Esophagus muscularis mucosa (tissue), 4 donors: ENCODE results near the gene DENND6A.

Experiments used
- EP300 ChIP-seq: sonication (generic); formaldehyde crosslinking; IDR thresholded peaks from one replicate; pipeline ENCODE4 v1.6.1; 2017; ENCODE audit warnings: antibody characterized with exemption
- POLR2A ChIP-seq: fragments of 450-650 bp; IDR thresholded peaks from one replicate; pipeline ENCODE4 v1.6.1; 2017; ENCODE audit warnings: antibody characterized with exemption, moderate library complexity, mild to moderate bottlenecking, low read depth
- POLR2AphosphoS5 ChIP-seq, 2 donors: sonication (generic); formaldehyde crosslinking; IDR thresholded peaks; one replicate each; pipeline ENCODE4 v1.6.1; 2017; ENCODE audit warnings: antibody characterized with exemption in 2 of 2
- TF ChIP-seq, protein P1 (sequence below), 3 experiments: fragments of 200-600 bp in 2 of 3; fragments of 450-650 bp in 1 of 3; sonication (generic) in 2 of 3; IDR thresholded peaks; one replicate each; pipeline ENCODE4 v1.5.1; 2017 to 2019; ENCODE audit warnings: antibody characterized with exemption in 3 of 3, mild to moderate bottlenecking in 2 of 3, moderate library complexity in 1 of 3

DNA sequence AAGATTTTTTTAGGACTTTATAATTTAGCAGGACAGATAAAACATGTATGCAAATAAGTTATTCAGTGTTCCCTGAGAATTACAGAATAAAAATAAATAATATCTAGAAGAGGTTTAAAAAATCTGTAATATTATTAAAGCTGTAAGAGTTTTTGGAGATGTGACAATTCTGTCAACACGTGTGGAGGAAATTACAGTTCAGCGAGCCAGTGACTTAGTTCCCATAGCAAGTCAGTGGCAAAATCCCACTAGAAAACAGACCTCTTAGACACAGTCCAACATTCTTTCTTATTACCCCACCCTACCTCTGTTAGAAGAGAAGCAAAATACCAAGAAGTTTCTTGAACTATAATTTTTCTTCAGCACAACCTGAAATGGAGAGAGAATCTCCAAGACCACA lies 16.2 kb upstream of the DENND6A start:
- TF ChIP-seq POLR2A (no peak), EP300 (no peak), POLR2AphosphoS5 (IDR thresholded peaks at IDR 0.05) (no peak)
- TF ChIP-seq, protein P1, sequence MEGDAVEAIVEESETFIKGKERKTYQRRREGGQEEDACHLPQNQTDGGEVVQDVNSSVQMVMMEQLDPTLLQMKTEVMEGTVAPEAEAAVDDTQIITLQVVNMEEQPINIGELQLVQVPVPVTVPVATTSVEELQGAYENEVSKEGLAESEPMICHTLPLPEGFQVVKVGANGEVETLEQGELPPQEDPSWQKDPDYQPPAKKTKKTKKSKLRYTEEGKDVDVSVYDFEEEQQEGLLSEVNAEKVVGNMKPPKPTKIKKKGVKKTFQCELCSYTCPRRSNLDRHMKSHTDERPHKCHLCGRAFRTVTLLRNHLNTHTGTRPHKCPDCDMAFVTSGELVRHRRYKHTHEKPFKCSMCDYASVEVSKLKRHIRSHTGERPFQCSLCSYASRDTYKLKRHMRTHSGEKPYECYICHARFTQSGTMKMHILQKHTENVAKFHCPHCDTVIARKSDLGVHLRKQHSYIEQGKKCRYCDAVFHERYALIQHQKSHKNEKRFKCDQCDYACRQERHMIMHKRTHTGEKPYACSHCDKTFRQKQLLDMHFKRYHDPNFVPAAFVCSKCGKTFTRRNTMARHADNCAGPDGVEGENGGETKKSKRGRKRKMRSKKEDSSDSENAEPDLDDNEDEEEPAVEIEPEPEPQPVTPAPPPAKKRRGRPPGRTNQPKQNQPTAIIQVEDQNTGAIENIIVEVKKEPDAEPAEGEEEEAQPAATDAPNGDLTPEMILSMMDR (IDR thresholded peaks at IDR 0.05) = no peak
